HEK293 (cell line): ENCODE measurements around the gene CD81.
A peak's percentile ranks its signal among the peaks of the same experiment; 100 is the strongest.

Source experiments
- CTCF ChIA-PET: fragments of 350-600 bp; formaldehyde crosslinking; extraction: SDS; loops from one replicate; lab custom pipeline; 2021; ENCODE audit warnings: antibody characterized with exemption; lab: Yijun Ruan, JAX
- POLR2A ChIA-PET: fragments of 300-600 bp; formaldehyde crosslinking; extraction: SDS; loops from one replicate; lab custom pipeline; 2020; ENCODE audit warnings: antibody characterized with exemption, inconsistent platforms; lab: Yijun Ruan, JAX
- H3K27ac ChIP-seq: fragments of 200-500 bp; sonication (Bioruptor generic); 2 replicates; pipeline ENCODE4 v1.5.1; 2014; ENCODE audit warnings: low read depth, low read length, control low read depth, inconsistent platforms; ENCODE audit errors: extremely low read depth
- H3K36me3 ChIP-seq, 2 experiments: fragments of 200-500 bp in 1 of 2; sonication (Bioruptor generic) in 1 of 2; 1 replicate in 1 of 2; 2 replicates in 1 of 2; pipeline ENCODE4 v1.5.1; 2014 to 2017; ENCODE audit warnings: inconsistent platforms in 2 of 2, low read length in 2 of 2; ENCODE audit not compliant: control insufficient read depth in 2 of 2, insufficient read depth in 1 of 2
- H3K4me1 ChIP-seq: fragments of 200-500 bp; sonication (Bioruptor generic); 2 replicates; pipeline ENCODE4 v1.5.1; 2014; ENCODE audit warnings: mild to moderate bottlenecking, low read length, inconsistent platforms; ENCODE audit not compliant: control insufficient read depth, insufficient read depth
- H3K4me3 ChIP-seq: 2 replicates; pipeline ENCODE4 v1.5.1; 2011; ENCODE audit warnings: low read depth, mild to moderate bottlenecking, control low read depth, low read length, moderate library complexity
- H3K9me3 ChIP-seq: fragments of 200-500 bp; sonication (Bioruptor generic); 2 replicates; pipeline ENCODE4 v1.5.1; 2014; ENCODE audit warnings: low read depth, low read length, inconsistent platforms; ENCODE audit not compliant: control insufficient read depth, insufficient read depth
- GLIS2 ChIP-seq: fragments of 450-650 bp; formaldehyde crosslinking; IDR thresholded peaks from 2 replicates; pipeline ENCODE4 v1.5.1; 2016; ENCODE audit warnings: missing biosample characterization, missing genetic modification characterization
- IKZF3 ChIP-seq: fragments of 450-650 bp; IDR thresholded peaks from 2 replicates; pipeline ENCODE4 v1.5.0; 2018; ENCODE audit warnings: missing biosample characterization, mild to moderate bottlenecking, missing genetic modification characterization, moderate library complexity
- KLF1 ChIP-seq: fragments of 450-650 bp; formaldehyde crosslinking; IDR thresholded peaks from 2 replicates; pipeline ENCODE4 v1.5.1; 2016; ENCODE audit warnings: missing biosample characterization, missing genetic modification characterization
- RBAK ChIP-seq: fragments of 450-650 bp; formaldehyde crosslinking; IDR thresholded peaks from 2 replicates; pipeline ENCODE4 v1.5.1; 2016; ENCODE audit warnings: missing biosample characterization, missing genetic modification characterization
- SCRT2 ChIP-seq: fragments of 450-650 bp; formaldehyde crosslinking; IDR thresholded peaks from 2 replicates; pipeline ENCODE4 v1.5.1; 2016; ENCODE audit warnings: missing biosample characterization, missing genetic modification characterization
- ZBTB44 ChIP-seq: fragments of 450-650 bp; IDR thresholded peaks from 2 replicates; pipeline ENCODE4 v1.5.1; 2018; ENCODE audit warnings: missing biosample characterization, mild to moderate bottlenecking, missing genetic modification characterization
- ZFHX2 ChIP-seq: fragments of 450-650 bp; formaldehyde crosslinking; conservative IDR thresholded peaks from 2 replicates; pipeline ENCODE4 v1.5.1; 2016; ENCODE audit warnings: missing biosample characterization, missing genetic modification characterization
- ZNF692 ChIP-seq: fragments of 450-650 bp; formaldehyde crosslinking; IDR thresholded peaks from 2 replicates; pipeline ENCODE4 v1.5.1; 2016; ENCODE audit warnings: missing biosample characterization, missing genetic modification characterization
- ZNF792 ChIP-seq: fragments of 450-650 bp; formaldehyde crosslinking; IDR thresholded peaks from 2 replicates; pipeline ENCODE4 v1.5.1; 2016; ENCODE audit warnings: missing biosample characterization, missing genetic modification characterization
- TF ChIP-seq, protein P1 (sequence below): fragments of 450-650 bp; formaldehyde crosslinking; IDR thresholded peaks from 2 replicates; pipeline ENCODE4 v1.5.1; 2016; ENCODE audit warnings: missing biosample characterization, missing genetic modification characterization

The CD81 gene

DNA sequence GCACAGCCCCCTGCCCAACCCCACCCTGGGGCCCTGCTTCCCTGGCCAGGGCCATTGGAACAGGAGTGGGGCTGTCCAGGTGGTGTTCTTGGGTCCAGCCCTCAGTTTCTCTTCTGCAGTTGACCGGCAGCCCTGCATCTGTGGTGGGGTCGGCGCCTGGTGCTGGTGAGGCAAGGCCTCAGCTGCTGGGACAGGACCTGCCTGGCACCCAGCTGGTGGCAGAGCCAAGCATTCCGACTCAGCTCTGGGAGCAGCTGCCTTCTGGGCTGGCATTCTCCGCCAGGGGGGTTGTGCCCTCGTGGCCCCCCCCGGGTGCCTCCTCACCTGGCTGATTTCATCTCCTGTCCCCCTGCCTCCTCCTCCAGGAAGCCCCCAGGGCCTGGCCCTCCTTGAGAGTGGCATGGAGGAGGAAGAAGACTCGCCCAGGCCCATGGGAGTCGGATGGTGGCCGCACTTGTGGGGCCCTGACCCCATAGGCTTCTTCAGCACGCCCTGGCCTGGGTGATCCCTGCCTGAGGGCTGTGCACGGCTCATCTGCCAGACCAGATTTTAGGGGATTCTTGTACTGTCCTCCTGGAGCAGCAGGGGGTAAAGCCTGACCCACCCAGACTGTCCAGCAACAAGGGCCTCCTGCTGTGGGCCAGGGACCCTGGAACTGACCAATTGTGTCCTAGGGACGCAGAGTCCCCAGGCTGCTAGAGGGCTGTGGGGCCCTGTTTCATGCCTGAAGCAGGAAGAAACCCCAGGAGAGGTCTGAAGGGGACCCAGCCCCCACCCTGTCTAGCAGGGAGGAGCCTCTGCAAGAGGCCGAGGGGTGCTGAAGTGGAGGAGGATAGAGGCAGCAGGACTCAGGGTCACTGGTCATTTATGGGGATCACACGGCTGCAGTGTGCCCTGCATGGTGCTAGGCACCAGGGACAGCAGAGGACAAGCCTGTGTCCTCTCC lies 11.6 kb downstream of the CD81 start (continued):
- TF ChIP-seq ZNF792 (tag by site-specific recombination) (no peak), IKZF3 (tag by site-specific recombination) (no peak), ZFHX2 (tag by site-specific recombination) (no peak)

DNA sequence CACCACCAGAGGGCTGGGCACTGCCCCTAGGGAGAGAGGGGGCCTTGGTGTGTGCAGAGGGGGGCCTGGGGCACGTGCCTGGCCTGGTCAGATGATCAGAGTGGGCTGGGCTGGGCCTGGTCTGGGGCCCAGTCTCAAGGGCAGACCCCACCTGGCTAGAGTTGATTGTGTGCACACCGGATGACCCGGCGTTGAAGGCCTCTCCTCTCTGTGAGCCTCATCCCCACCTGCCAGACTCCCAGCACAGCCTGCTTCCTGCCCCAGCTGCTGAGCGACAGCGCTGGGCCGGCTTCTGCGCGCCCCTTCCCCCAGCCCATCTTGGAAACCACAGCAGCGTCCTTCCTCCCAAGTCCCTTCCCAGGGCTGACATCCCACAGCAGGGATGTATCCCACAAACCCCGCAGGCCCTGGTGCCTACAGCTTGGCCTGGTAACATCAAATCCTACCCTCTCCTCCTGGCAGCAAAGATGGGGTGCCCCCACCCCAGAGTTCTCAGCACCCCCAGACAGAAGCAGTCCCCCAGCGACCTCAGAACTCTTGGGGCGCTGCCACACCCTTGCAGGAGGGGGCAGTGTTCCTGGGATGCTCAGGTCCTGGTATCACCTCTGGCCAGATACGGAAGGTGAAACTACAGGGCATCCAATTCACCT lies 12.4 kb downstream of the CD81 start:
- ChIA-PET CTCF (no interaction called here), POLR2A (interaction anchor here (1.9 kb wide), 2 partner anchors 12 to 13 kb away, joined by 13 to 15 read pairs; partner anchors contain the start of gene CD81)
- peak; percentile 34; the same call in 1 of the 2 replicates for TF ChIP-seq GLIS2
- no peak for TF ChIP-seq RBAK
- no peak for TF ChIP-seq ZNF692 (tag by site-specific recombination)
- TF ChIP-seq, protein P1, sequence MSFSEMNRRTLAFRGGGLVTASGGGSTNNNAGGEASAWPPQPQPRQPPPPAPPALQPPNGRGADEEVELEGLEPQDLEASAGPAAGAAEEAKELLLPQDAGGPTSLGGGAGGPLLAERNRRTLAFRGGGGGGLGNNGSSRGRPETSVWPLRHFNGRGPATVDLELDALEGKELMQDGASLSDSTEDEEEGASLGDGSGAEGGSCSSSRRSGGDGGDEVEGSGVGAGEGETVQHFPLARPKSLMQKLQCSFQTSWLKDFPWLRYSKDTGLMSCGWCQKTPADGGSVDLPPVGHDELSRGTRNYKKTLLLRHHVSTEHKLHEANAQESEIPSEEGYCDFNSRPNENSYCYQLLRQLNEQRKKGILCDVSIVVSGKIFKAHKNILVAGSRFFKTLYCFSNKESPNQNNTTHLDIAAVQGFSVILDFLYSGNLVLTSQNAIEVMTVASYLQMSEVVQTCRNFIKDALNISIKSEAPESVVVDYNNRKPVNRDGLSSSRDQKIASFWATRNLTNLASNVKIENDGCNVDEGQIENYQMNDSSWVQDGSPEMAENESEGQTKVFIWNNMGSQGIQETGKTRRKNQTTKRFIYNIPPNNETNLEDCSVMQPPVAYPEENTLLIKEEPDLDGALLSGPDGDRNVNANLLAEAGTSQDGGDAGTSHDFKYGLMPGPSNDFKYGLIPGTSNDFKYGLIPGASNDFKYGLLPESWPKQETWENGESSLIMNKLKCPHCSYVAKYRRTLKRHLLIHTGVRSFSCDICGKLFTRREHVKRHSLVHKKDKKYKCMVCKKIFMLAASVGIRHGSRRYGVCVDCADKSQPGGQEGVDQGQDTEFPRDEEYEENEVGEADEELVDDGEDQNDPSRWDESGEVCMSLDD (tag by site-specific recombination), result peak; percentile 60
- Histone ChIP-seq H3K4me1 (no peaks in the 10 kb centered on the region), H3K9me3 (no peaks in the 10 kb centered on the region), H3K36me3 (peaks cover 0 to 85% of the 10 kb centered on the region in 2 experiments; a peak in 1 of 3 replicates), H3K27ac (no peak overlapping the region), H3K4me3 (no peak overlapping the region)

DNA sequence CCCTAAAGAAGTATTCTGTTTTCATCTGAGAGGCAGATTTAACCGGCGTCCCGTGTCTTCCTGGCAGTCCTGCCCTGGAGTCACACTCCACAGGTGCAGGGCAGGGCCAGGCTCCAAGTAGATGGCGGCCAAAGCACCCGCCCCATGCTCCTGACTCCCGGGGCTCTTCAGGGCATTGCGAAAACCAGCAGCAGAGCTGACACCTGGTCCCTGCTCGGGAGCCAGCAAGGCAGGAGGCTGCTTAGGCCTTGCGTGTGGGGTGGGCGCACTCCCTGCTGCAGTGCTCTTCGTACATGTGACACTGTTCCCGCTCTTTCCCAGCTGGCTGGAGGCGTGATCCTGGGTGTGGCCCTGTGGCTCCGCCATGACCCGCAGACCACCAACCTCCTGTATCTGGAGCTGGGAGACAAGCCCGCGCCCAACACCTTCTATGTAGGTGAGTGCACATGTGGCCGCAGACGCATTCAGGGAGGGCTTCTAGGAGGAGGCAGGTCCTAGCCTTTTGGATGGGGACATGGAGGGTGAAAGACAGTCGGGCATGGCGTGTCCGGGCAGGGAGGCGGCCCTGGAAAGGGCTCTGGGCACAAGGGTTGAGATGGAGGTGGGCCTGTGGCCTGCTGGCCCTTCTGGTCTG lies 13.1 kb downstream of the CD81 start:
- Histone ChIP-seq H3K36me3 (peaks cover 0 to 85% of the 10 kb centered on the region in 2 experiments; a peak in 1 of 3 replicates), H3K4me1 (no peaks in the 10 kb centered on the region), H3K9me3 (no peaks in the 10 kb centered on the region), H3K4me3 (no peak overlapping the region), H3K27ac (no peak overlapping the region)
- CTCF ChIA-PET, result interaction anchor here (0.6 to 1.4 kb wide), 3 partner anchors 8 to 85 kb away, joined by 3 to 5 read pairs (median 3); no protein-coding TSS in a partner anchor
- TF ChIP-seq SCRT2 (tag by site-specific recombination) (peak; percentile 32; the same call in 1 of the 2 replicates), ZBTB44 (tag by site-specific recombination) (no peak), KLF1 (tag by site-specific recombination) (peak; percentile 66)
- POLR2A ChIA-PET, result interaction anchor here (0.6 to 1.9 kb wide), 5 partner anchors 9 to 573 kb away, joined by 3 to 15 read pairs (median 5); partner anchors contain the start of genes CD81 and TSSC4
